Left renal pelvis (tissue), 4 donors: ENCODE measurements around the gene CACHD1. TPM values are rescaled to one million over a fixed set of nuclear protein-coding genes. Genes with fewer than 3 reads are reported as not detected.
A peak's percentile ranks its signal among the peaks of the same experiment; 100 is the strongest.
"Not testable (repeated sequence)": the region's sequence is repeated elsewhere in the genome, so short reads cannot be mapped to it uniquely, and the experiment has no call there.

ENCODE experiments used
- DNase-seq, 4 donors: peaks; one replicate each; pipeline ENCODE4 v3.0.0-alpha.2; 2013; ENCODE audit warnings: low read depth in 4 of 4, low spot score in 3 of 4
- polyA plus RNA-seq, 4 donors: library from polyadenylated mRNA; unstranded; fragments of 120-200 nt; gene quantifications; one replicate each; pipeline ENCODE4 v1.2.1, GENCODE V29; 2013; ENCODE audit not compliant: insufficient read length in 4 of 4

Gene CACHD1
- polyA plus RNA-seq, 4 donors, result 41.6 to 58.7 (median 56.8) TPM

GRCh38 chr1:64494659-64495058, 24.7 kb downstream of the CACHD1 start:
- no peak for DNase-seq

DNA sequence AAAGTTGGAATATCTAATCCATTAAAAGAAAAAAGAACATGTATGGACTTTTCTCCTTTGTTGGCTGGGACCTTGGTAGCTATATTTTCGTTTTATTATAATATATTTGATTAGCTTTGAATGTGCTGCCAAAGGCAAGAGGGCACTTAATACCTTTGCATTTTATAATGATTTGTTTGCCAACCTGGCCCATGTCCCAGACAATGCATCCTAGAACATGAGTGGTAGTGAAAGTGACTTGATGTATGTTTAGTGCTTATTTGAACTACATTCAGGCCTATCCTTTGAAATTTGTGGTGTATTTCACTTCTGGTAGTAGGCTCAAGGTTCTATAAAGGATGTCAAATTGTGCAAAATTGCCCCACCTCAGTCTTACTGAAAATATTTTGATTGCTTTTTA, 25.9 kb downstream of the CACHD1 start:
- no peak for DNase-seq

DNA sequence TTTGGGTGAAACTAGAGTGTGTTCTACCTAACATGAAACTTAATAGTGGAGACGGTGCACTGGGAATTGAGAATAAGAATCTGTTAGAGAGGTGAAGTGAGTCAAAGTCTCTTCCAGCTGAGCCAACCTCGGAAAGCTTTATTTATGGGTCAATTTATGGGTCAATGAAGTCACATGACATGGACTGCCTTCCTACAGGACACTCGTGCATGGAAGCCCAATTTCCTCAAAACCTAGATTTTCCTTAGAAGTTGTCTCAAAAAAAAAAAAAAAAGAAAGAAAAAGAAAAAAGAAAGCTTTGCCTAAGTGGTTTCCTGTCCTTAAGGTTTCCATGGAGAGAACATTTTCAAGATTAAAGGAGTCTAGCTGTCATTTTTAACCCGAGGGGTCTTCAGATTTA, 26.7 kb downstream of the CACHD1 start:
- DNase-seq, result no peak

- DNase-seq, result no peak
Measured at GRCh38 chr1:64497088-64497883, 27.4 kb downstream of the CACHD1 start.

DNA sequence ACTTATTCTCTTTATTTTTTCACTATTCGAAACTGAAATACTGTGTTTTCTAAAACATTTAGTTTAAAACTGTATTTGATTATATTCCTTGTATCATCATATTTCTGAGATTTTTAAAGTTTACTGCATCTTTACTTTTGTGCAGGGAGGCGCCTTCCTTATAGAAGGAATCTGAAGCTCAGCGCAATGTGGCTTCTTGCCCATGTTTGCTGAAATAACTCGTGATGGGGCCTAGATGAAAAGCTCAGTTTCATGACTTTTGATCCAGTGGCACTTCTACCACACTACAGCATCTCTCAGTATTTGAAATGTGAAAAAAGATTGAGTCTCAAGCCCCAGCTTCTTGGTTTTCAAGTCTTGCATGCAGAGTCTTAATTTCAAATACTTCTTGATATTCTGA, 28.4 kb downstream of the CACHD1 start:
- DNase-seq, result no peak

DNA sequence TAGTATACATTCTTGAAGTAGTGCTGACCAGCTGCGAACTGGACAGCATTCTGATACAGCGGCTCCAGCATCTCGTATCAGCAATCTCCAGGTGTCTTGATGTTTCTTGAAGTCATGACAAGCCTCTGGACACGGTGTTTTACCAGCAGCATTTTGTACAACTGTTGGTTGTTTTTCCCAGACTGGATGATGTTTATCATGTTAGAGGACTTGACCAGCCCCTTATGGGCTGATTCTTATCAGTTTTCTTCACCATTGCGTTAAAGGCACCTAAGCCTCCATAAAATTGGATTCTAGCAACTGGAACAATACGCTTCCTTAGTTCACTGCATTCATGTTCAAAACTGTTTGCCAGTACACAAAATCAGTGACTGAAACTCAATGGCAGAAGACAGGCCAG, 29.1 kb downstream of the CACHD1 start:
- DNase-seq, result no peak

GRCh38 chr1:64499966-64500365, 30.0 kb downstream of the CACHD1 start:
- no peak for DNase-seq

DNA sequence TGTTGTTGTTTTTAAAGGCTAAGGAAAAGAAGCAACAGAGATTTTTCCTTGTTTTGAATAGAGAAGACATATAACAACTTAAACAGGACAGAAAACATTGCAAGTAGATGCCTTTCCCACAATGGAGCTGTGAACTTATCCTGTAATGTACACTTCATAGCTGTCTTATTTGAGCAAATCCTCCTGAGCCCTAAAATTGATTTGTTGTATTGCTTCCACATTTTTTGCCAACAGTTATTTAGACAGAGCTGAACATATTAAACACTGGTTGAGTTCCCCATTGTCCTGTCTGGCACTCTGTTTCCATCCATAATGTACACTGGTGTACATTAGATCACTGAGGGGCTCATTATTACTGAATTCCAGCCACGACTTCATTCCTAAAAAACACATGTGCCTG, 32.2 kb downstream of the CACHD1 start:
- peak in 1 of 4 donors; percentile 46 for DNase-seq

DNA sequence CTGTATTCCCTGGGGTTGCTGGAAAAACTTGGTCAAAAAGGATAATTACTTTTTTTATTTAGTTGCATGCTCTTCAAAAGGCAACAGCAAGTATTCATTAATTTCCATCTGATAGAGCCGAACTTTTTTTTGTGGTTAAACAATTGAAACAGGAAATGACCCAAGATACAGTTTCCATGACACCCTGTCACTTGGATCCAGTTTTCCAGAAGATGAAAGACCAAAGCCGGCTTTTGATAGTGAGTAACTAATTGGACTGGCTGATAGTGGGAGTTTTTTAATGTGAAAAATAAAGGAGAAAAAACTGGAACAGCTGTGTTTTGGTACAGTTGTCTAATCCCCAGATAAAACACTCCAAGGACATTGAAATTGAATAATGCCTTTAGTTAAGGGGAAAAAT, 33.0 kb downstream of the CACHD1 start:
- peak in 1 of 4 donors; percentile 42 for DNase-seq

- DNase-seq, result no peak
Measured at GRCh38 chr1:64505232-64505943, 35.5 kb downstream of the CACHD1 start.

- no peak for DNase-seq
Measured at GRCh38 chr1:64505944-64506655, 36.2 kb downstream of the CACHD1 start.

GRCh38 chr1:64508629-64509028, 38.7 kb downstream of the CACHD1 start:
- DNase-seq, result no peak

DNA sequence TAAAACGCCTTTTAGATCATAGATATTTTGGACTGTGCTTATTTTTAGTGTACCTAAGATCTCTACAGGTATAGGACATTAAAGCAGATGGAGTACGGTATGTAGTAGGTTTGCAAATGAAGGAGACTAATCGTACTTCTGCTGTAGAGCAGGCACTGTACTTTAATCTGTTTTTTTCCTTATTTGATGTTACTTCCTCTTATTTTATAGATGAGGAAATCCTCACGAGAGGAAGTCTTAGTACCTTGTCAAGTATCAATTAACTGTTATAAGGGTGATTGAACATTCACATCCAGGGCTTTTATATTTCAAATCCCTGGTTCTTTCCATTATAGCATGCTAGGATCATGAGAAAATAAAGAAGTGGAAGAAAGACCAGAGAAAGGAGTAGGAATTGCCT, 41.1 kb downstream of the CACHD1 start:
- no peak for DNase-seq

GRCh38 chr1:64512206-64512605, 42.3 kb downstream of the CACHD1 start:
- not testable (repeated sequence) for DNase-seq

DNA sequence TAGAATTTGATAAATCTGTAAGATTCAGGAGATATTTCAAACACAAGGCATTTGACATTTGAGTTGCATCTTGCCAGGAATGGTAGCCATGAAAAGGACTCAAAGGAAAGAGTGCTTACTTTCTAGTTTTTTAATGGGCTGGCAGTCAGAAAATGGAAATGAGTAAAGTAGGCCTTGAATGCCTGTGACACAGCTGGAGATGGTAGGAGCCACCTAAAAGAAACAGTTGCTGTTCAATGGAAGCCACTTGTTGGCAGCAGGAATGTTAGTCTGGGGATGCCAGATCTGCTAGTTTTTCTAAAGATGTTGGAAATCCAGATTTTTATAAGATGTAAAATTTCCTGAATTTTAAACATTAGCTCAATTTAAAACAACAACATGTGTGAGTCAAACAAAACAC, 43.6 kb downstream of the CACHD1 start:
- DNase-seq, result no peak

GRCh38 chr1:64514197-64514765, 44.4 kb downstream of the CACHD1 start:
- DNase-seq, result peak; percentile 67 to 83 (median 75)

- DNase-seq, result no peak
Measured at GRCh38 chr1:64515427-64515826, 45.5 kb downstream of the CACHD1 start.

GRCh38 chr1:64516301-64516700, 46.4 kb downstream of the CACHD1 start:
- no peak for DNase-seq

DNA sequence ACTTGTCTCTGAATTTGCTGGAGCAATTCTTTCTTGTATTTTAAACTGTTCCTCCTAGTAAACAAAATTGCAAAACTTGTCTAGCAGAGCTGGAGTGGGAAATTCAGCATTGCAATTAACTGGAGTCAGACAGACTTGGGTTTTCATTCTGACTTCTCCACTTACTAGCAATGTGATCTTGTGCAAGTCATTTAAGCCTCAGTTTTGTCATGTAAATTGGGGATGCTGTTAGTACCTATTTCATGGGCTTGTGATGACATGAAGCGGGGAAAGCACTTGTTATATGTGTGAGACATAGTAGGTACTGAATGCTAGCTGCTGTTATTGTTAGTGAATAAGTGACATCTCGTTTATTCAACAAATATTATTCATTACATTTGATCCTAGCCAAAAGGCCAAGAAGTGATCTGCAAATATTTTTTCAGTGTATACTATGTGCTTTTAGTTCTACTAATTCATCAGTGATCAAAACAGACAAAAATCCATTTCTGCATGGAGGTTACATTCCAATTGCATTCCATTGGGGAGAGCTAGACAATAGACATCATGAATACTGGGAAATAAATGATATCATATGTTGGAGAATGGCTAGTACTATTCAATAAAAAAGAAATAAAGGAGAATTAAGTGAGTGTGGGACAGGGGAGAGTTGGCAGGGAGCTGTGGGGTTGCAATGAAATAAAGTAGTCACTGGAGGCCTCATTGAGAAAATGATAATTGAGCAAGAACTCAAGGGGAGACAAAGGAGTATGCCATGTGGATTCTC, 47.1 kb downstream of the CACHD1 start:
- DNase-seq, result no peak

GRCh38 chr1:64517640-64518039, 47.7 kb downstream of the CACHD1 start:
- no peak for DNase-seq
